ENCODE results near the gene HAP1. TPM values are rescaled to one million over a fixed set of nuclear protein-coding genes. Genes with fewer than 3 reads are reported as not detected.
"Not testable (repeated sequence)": the region's sequence is repeated elsewhere in the genome, so short reads cannot be mapped to it uniquely, and the experiment has no call there.

HAP1 gene
- total RNA-seq, 3 donors from 2014 or later = 0.33 to 2.2 TPM; not detected in 1

DNA sequence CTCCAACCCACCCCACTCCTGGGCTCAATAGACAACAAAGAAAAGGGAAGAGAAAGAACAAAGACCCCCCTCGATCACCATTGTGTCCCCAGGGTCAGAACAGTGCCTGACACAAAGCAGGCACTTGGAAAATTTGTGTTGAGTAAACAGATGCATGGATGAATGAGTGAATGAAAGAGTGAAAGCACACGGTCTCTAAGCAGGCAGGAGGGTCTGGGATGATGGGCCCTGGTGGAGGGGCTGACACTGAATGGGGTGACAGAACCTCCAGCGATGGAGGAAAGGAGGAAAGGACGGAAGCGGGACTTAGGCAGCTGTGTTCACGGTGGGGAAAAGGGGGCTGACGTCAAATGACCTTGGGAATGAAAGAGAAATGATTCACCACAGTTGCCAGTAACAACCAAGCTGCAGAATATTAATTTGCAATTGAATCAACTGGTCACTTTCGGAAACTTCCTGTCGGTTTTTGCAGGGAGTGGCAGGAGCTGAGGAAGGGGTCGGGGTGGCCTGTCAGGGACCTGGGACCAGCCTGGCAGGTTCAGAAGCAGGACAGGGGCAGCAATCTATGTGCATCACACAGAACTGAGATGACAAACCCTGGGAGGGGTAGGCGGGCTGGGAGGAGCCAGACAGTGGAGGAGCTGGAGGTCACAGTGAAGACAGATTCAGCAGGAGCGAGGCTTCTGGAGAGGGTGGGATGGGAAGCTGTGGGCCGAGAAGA is 29.0 kb downstream of the HAP1 start:
- Histone ChIP-seq H3K36me3 (no peaks in the 10 kb centered on the region), H3K27ac (peak overlapping the region in 1 of 2 donors; percentile 32), H3K4me1 (no peaks in the 10 kb centered on the region), H3K9me3 (no peaks in the 10 kb centered on the region), H3K4me3 (no peak overlapping the region), H3K27me3 (no peaks in the 10 kb centered on the region)
- TF ChIP-seq, protein P1, sequence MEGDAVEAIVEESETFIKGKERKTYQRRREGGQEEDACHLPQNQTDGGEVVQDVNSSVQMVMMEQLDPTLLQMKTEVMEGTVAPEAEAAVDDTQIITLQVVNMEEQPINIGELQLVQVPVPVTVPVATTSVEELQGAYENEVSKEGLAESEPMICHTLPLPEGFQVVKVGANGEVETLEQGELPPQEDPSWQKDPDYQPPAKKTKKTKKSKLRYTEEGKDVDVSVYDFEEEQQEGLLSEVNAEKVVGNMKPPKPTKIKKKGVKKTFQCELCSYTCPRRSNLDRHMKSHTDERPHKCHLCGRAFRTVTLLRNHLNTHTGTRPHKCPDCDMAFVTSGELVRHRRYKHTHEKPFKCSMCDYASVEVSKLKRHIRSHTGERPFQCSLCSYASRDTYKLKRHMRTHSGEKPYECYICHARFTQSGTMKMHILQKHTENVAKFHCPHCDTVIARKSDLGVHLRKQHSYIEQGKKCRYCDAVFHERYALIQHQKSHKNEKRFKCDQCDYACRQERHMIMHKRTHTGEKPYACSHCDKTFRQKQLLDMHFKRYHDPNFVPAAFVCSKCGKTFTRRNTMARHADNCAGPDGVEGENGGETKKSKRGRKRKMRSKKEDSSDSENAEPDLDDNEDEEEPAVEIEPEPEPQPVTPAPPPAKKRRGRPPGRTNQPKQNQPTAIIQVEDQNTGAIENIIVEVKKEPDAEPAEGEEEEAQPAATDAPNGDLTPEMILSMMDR (IDR thresholded peaks at IDR 0.05) = no peak
- no peak for TF ChIP-seq POLR2A (IDR thresholded peaks at IDR 0.05)
- no peak for TF ChIP-seq POLR2AphosphoS5 (IDR thresholded peaks at IDR 0.05)
- intact Hi-C loops (cut with DNase I; ENCODE audit: low total_unique reads) = no loop called here
- DNase-seq (ENCODE audit: low spot score in 2 of 2) = no peak

DNA sequence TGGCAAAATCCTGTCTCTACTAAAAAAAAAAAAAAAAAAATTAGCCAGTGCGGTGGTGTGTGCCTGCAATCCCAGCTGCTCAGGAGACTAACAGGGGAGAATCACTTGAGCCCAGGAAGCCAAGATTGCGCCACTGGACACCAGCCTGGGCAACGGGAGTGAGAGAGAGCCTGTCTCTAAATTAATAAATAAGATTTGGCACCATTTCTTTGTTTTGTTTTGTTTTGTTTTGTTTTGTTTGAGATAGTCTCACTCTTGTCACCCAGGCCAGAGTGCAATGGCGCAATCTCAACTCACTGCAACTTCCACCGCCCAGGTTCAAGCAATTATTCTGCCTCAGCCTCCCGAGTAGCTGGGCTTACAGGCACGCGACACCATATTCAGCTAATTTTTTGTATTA is 31.7 kb downstream of the HAP1 start:
- H3K27ac ChIP-seq = no peak overlapping the region
- H3K4me3 ChIP-seq = no peak overlapping the region
- TF ChIP-seq POLR2AphosphoS5 (IDR thresholded peaks at IDR 0.05) (no peak), POLR2A (IDR thresholded peaks at IDR 0.05) (no peak)
- TF ChIP-seq, protein P1 (IDR thresholded peaks at IDR 0.05) = no peak
- intact Hi-C loops (cut with DNase I; ENCODE audit: low total_unique reads) = no loop called here
- no peaks in the 10 kb centered on the region for H3K36me3 ChIP-seq
- DNase-seq (ENCODE audit: low spot score in 2 of 2) = no peak
- H3K9me3 ChIP-seq = no peaks in the 10 kb centered on the region
- H3K4me1 ChIP-seq = no peaks in the 10 kb centered on the region
- no peaks in the 10 kb centered on the region for H3K27me3 ChIP-seq

DNA sequence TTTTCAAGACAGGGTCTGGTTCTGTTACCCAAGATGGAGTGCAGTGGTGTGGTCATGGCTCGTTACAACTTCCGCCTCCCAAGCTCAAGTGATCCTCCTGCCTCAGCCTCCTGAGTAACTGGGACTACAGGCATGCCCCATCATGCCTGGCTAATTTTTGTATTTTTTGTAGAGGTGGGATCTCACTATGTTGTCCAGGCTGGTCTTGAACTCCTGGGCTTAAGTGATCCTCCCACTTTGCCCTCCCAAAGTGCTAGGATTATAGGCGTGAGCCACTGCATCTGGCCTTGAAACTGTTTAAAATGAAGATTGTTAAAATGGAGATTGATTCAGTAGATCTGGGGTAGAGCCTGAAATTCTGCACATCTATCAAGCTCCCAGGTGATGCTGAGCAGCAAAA is 33.6 kb downstream of the HAP1 start:
- DNase-seq (ENCODE audit: low spot score in 2 of 2); intact Hi-C loops (cut with DNase I; ENCODE audit: low total_unique reads); H3K4me3 ChIP-seq; H3K27ac ChIP-seq; H3K27me3 ChIP-seq; H3K4me1 ChIP-seq; H3K36me3 ChIP-seq; H3K9me3 ChIP-seq: not testable (repeated sequence)

DNA sequence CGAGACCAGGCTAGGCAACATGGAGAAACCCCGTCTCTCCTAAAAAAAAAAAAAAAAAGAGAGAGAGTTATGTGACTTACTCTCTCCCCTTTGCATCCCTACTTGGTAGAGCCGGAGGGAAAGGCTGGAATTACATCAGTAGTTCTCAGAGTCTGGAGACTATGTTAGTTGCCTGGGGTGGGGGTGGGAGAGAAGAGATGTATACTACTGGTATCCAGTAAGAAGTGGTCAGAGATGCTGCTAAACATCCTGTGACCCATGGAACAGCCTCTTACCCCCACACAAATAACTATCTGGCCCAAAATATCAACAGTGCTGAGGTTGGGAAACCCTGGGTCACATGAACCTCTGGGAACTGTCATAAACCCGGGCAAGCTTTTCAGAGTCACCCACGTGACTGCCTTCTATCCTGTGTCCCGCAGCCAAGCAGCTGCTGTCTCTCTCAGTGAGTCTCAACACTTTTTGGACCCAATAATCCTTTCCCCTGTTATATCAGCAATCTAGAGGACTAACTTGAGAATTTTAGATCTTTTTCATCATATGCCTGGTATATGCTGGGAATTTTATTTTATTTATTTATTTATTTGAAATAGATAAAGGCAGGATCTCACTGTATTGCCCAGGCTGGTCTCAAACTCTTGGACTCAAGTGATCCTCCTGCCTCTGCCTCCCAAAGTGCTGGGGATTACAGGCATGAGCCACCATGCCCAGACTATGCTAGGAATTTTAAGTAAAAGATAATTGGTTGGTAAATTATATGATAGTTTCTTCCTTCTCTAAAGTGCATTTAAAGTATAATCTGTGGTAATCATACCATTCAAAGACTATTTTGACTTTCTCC is 37.1 kb downstream of the HAP1 start:
- no peak for TF ChIP-seq POLR2A (IDR thresholded peaks at IDR 0.05)
- TF ChIP-seq POLR2AphosphoS5 (IDR thresholded peaks at IDR 0.05) = peak in 2 of 3 donors; percentile 56 to 59
- no peaks in the 10 kb centered on the region for H3K9me3 ChIP-seq
- intact Hi-C loops (cut with DNase I; ENCODE audit: low total_unique reads) = no loop called here
- H3K27ac ChIP-seq = peak overlapping the region; percentile 40 to 72
- H3K27me3 ChIP-seq = no peaks in the 10 kb centered on the region
- H3K4me3 ChIP-seq = no peak overlapping the region
- peak in 1 of 2 donors; percentile 64 for DNase-seq (ENCODE audit: low spot score in 2 of 2)
- H3K4me1 ChIP-seq = no peaks in the 10 kb centered on the region
- no peaks in the 10 kb centered on the region for H3K36me3 ChIP-seq

DNA sequence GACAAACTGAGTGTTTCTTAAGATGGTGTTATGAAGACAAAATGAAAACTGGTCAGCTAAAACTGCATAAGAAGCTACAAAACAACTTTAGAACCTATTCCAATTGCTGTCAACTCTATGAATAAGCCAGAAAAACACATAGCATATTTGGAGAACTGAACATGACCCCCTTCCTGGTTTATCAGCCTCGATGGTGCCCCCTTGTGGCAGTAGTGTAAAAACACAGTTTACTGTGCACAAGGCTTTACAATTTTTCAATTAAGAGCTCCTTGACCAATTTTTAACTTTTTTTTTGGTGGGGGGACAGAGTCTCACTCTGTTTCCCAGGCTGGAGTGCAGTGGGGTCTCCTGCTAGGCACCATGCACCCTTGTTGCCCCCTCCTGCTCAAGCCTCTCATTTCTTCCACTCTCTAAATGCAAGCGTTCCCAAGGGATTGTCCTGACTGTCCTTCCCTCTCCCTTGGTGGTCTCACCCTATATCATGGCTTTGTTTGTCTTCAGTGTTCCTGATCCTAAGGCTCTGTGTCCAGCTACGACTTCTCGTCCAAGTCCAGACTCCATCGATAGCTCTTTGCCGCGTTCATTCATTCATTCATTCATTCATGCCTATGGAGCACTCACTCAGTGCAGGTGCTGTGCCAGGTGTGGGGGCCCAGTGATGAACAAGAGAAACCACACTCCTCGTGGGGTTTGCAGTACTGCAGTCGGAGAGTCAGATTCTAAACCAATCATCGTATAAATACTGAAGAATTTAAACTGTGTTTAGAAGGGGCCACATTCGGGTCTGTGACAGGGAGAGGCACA is 38.3 kb downstream of the HAP1 start:
- Histone ChIP-seq H3K27me3 (no peaks in the 10 kb centered on the region), H3K27ac (peak overlapping the region; percentile 57 to 72), H3K36me3 (no peaks in the 10 kb centered on the region), H3K4me3 (no peak overlapping the region), H3K4me1 (peaks cover 0 to 5% of the 10 kb centered on the region in 2 donors), H3K9me3 (no peaks in the 10 kb centered on the region)
- intact Hi-C loops (cut with DNase I; ENCODE audit: low total_unique reads) = no loop called here
- DNase-seq (ENCODE audit: low spot score in 2 of 2) = no peak
- TF ChIP-seq POLR2A (IDR thresholded peaks at IDR 0.05) (no peak), POLR2AphosphoS5 (IDR thresholded peaks at IDR 0.05) (no peak)
- TF ChIP-seq, protein P1 (IDR thresholded peaks at IDR 0.05) = peak; percentile 66 to 73 (median 68)

Data from breast epithelium (tissue), 4 donors.